ENCODE measurements around the gene HSP90AB1. TPM values are rescaled to one million over a fixed set of nuclear protein-coding genes. Genes with fewer than 3 reads are reported as not detected.

HSP90AB1 gene
- 1,000 to 10,000 TPM; 1,095 to 1,303 (median 1,164) TPM for polyA plus RNA-seq (ENCODE audit: insufficient read length in 4 of 4)

DNA sequence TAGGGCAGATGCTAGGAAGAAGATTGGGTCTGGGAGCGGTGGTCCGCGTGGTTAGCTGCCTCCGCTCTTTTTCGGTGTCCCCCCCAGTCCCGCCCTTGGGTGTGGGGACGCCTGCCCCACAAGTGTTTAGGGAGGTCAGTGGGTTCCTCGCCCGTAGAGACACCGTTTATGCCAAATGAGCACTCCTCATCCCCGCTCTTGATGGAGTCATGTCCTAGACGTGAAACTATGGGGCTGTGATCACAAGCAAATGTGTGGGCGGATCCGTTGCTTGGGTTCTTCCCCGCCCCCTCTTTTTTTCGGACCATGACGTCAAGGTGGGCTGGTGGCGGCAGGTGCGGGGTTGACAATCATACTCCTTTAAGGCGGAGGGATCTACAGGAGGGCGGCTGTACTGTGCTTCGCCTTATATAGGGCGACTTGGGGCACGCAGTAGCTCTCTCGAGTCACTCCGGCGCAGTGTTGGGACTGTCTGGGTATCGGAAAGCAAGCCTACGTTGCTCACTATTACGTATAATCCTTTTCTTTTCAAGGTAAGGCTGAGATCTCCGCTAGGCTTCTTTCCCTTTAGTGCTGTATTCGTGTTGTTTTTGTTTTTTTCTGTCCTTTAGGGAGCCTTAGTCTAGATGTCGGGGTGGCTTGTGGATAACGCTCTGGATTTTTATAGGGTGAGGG lies at the start of gene HSP90AB1:
Gene HSP90AB1, plus strand, starts transcription at position 439 of the 675 bp plus-strand sequence. CDS start 1,529 bp downstream, outside the sequence.
- peak in 3 of 4 donors; percentile 92 to 95 (median 93) for DNase-seq (ENCODE audit: low read depth in 4 of 4, low spot score in 2 of 4)

DNA sequence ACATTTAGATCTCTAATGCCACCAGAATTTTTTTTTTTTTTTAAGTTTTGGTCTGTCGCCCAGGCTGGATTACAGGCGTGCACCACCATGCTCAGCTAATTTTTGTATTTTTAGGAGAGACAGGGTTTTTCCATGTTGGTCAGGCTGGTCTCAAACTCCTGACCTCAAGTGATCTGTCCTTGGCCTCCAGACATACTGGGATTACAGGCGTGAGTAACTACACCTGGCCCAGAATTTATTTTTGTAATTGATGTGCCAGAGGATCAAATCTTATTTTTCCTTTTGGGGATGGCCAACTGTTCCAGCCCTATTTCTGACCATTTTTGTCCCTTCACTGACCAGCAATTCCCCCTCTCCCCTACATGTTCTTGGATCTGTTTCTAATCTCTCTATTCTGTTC lies 48.2 kb upstream of the HSP90AB1 start:
- no peak for DNase-seq (ENCODE audit: low read depth in 4 of 4, low spot score in 2 of 4)

DNA sequence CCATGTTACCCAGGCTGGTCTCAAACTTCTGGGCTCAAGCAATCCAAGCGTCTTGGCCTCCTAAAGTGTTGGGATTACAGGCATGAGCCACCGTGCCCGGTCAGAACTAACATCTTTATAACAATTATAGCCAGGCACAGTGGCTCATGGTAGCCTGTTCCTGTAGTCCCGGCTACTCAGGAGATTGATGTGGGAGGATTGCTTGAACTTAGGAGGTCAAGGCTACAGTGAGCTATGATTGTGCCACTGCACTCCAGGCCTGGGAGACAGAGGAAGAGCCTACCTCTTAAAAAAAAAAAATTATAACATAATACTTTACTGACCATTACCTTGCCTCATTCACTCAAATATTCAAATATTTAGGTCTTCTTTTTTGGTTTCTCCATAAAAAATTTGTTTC lies 47.0 kb upstream of the HSP90AB1 start:
- no peak for DNase-seq (ENCODE audit: low read depth in 4 of 4, low spot score in 2 of 4)

DNA sequence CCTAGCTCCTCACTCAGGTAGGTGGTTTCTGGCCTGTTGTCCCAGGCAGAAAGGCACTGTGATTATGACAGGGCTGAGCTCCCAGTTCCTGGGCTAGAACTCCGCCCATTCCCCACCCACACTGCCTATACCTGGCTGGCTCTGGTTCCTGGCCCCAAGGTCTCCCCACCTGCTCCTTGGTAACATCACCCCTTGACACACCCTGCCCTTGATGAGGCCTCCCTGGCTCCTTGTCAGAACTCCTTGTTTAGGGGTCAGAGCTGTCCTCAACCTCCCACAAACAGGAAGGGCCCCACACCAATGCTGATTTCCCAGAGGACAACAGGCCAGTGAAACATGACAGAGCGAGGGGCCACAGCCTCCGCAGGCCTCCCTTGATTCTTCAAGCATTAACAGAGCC lies 45.7 kb upstream of the HSP90AB1 start:
- no peak for DNase-seq (ENCODE audit: low read depth in 4 of 4, low spot score in 2 of 4)

DNA sequence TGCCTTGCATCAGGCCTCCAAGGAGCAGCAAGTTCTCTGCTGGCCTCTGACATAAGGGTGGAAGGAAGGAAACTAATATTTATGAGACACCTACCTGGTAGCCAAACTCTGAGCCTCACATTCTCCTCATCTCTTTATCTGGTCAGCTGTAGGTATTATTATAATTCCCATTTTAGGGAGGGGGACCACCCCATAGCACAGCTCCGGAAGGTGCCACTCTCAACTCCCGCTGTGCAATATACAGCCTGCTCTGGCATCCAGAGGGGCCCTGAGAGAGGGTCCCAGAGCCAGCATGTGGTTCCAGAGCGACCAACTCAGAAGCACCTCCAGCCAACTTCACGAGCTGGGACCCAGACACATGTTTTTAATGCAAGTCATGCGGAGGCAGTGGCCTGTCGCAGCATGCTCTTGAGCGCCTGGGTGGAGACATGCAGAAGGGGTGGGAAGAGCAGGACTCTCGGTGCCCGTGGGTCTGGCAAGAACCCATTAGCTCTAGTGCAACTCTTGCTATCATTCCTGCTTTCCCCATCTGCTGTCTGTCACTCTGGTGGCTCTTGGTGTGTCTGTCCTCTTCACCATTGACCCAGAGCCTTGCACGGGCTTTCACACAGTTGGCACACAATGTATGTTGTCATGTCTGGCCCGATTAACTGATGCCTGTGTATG lies 45.1 kb upstream of the HSP90AB1 start:
- DNase-seq (ENCODE audit: low read depth in 4 of 4, low spot score in 2 of 4), result no peak

DNA sequence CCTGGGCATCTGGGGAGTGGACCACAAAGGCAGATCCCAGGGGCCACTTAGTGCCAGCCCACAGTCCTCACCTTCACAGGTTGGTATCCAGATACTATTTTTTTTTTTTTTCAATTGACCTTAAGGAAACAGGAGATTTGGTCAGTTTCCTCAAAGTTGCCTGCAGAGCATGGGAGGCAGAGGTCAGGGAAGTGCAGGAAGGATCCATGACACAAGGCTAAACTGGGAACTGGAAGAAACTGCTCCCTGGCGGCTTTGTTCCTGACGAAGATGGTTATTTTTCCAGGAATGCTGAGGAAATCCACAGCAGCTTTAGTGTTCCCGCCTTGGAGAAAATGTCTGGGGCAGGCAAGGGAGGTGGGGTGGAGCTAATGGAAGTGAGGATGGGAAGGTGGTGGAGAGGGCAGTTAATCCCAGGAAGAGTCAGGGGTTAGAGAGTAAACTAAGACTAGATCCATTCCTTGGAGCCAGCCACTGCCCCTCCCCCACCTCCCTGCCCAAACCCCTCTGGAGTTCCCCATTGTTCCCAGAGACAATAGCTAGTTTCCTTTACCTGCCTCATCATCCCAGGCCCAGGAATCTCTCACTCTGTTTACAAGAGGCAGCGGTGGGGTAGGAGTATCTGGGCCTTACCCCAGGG lies 44.4 kb upstream of the HSP90AB1 start:
- DNase-seq (ENCODE audit: low read depth in 4 of 4, low spot score in 2 of 4), result no peak

DNA sequence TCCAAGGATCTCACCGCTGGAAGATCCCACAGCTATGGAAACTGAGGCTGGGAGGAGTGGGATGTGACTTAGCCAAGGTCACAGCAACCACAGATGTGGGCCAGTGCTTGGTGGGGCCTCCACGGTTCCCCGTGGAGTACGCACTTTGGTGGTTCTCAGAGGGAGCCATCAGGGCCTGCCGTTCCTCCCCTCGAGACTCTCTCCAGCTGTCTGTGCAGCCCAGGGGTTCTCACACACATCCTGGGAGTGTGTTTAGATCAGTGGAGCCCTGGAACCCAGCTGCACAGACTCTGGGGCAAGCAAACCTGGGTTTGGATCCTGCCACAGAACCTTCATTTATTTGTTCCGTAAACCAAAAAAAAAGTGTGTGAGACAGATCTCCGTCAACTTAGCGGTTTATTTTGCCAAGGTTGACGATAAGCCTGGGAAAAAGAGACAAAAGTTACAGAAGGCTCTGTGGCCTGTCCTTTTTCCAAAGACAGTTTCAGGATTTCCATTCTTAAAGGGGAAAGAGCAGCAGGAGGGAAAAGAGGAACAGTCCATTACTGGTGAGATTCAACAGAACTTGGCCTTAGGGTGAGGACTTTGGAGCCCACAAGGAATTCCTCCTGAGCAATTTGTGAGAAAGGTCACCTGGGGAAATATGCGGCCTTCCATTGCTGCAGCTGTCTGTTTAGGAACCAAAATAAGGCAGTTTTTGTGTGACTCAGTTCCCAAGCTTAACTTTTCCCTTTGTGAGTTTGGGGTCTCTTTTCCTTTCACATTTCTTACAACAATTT lies 43.7 kb upstream of the HSP90AB1 start:
- DNase-seq (ENCODE audit: low read depth in 4 of 4, low spot score in 2 of 4), result no peak

DNA sequence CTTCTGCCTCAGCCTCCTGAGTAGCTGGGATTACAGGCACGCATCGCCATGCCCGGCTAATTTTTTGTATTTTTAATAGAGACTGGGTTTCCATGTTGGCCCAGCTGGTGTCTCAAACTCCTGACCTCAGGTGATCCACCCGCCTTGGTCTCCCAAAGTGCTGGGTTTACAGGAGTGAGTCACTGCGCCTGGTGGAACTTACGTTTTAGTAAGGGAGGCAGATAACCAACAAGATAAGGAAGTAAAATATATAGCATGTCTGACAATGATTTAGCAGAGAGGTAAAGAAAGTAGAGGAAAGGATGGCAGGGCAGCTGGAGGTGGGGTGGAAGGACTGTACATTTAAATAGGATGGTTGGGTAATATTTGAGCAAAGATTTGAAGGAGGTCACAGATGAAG lies 42.9 kb upstream of the HSP90AB1 start:
- DNase-seq (ENCODE audit: low read depth in 4 of 4, low spot score in 2 of 4), result no peak

DNA sequence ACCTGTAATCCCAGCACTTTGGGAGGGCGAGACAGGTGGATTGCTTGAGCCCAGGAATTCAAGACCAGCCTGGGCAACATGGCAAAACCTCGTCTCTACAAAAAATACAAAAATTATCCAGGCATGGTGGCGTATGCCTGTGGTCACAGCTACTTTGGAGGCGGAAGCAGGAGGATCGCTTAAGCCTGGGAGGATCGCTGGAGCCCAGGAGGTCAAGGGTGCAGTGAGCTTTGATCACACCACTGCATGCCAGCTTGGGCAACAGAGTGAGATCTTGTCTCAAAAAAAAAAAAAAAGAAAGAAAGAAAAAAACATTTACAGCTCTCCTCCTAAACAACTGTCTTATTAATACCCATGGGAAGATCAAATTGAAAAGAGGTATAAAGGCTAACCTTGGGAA lies 38.9 kb upstream of the HSP90AB1 start:
- no peak for DNase-seq (ENCODE audit: low read depth in 4 of 4, low spot score in 2 of 4)

DNA sequence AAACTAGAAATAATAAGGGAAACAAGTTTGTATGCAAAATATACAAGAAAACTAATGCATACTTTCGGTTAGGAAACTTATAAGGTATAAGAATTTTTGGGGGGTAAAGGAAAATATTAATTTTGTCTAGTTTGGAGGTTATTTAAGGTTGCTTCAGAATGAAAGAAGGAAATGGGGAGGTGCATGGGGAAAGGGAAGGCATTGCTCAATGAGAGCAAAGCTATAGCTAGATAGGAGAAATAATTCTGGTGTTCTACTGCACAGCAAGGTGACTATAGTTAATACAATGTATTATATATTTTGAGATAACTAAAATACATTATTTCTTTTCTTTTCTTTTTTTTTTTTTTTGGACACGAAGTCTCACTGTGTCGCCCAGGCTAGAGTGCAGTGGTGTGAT lies 35.6 kb upstream of the HSP90AB1 start:
- DNase-seq (ENCODE audit: low read depth in 4 of 4, low spot score in 2 of 4), result no peak

DNA sequence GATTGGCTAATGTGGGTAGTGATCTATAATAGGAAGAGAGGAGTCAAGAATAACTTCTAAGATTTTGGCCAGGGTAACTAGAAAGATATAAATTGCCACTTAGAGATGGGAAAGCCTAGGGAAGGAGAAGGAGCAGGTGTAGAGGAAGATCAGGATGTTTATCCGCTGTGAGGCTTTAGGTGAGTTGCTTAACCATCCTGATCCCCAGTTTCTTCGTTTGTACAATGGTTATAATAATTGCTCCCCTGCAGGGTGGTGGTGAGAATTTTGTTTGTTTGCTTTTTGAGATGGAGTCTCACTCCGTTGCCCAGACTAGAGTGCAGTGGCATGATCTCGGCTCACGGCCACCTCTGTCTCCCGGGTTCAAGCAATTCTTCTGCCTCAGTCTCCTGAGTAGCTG lies 32.6 kb upstream of the HSP90AB1 start:
- no peak for DNase-seq (ENCODE audit: low read depth in 4 of 4, low spot score in 2 of 4)

DNA sequence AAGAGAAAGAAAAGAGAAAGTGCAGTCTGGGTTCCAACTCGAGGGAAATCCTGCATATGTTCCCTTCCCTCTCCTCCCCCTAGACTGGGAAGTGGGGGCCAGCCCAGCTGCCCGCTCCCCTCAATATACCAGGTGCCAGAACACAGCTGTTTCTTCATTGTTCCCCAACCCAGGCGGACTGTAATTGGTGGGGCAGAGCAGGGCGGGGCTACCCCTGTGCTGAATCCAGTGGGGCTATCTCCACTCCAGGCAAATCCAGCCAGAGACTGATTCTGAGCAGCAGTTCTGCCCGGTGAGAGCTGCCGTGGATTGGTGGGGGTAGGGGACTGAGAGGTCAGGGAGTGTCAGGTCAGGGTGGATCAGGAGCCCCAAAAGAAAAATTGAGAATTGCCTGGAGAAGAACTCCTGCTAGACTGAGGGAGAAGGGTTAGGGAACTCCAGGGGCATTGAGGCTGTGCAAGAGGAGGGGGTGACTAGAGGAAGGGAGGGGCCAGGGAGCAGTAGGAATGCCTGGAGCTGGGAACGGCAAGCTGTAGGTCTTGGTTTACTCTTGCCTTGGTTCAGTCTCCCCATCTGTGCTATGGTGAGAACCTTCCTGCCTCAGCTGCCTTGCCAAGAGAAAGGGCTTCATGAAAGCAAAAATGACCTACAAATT lies 30.1 kb upstream of the HSP90AB1 start, which contains the start of gene MYMX:
Gene MYMX, plus strand, starts transcription at position 250 of the 655 bp plus-strand sequence. CDS start 546 bp downstream, outside the sequence.
- no peak for DNase-seq (ENCODE audit: low read depth in 4 of 4, low spot score in 2 of 4)

DNA sequence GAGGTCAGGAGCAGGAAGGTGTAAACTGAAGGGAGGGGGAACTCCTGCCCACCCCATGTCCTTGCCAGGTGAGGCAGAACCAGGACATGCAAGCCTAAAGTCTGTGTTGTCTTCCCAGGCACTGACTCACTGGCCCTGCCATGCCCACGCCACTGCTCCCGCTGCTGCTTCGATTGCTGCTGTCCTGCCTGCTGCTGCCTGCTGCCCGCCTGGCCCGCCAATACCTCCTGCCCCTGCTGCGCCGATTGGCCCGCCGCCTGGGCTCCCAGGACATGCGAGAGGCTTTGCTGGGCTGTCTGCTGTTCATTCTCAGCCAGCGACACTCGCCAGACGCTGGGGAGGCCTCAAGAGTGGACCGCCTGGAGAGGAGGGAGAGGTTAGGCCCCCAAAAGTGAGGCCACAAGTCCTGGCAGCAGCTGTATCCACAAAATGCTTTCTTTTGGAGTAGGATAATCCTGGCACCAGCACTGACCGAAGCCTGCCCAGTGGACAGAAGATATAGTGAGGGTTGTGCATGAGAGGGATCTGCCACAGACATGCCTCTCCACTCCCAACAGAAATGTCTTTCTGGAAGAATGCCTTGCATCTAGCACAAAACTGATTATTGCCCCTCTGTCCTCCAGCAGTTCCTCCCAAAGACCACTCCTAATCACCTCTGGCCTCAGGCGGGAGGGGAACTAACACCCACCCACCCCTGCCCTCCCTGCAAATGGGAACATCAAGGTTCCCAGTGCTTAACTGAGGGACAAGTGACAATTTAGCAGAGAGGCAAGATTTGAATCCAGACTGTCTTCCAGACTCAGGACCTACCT lies 29.4 kb upstream of the HSP90AB1 start:
- DNase-seq (ENCODE audit: low read depth in 4 of 4, low spot score in 2 of 4), result no peak

DNA sequence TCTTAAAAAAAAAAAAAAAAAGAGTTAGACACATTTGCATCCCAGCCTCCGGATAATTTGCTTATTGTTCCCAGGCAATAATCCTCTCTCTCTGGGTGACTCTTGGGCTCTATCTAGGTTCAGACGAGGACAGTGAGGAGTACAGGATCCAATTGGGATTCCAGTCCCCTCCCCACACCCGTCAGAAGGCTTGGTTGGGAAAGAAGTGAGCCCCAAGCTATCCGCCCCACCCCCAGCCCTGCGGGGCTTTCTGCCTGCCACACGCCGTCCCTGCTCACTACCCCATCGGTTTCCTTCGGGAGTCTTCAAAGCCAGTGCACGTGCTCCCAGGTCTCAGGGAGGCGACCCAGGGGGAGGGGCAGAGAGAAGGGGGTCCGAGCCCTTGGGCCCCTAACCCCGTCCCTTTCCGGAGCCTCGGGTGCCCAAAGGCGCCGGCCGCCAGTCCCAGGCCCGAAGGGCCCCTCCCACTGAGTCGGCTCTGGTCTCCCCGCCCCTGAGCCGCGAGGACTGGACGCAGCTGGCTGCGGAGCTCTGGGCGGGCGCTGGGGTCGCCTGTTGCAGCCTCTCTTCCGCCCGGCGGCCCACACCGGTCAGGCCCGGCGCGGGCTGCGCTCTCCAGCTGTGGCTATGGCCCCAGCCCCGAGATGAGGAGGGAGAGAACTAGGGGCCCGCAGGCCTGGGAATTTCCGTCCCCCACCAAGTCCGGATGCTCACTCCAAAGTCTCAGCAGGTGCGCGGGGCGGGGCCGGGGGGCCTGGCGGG lies 27.7 kb upstream of the HSP90AB1 start:
- DNase-seq (ENCODE audit: low read depth in 4 of 4, low spot score in 2 of 4), result peak in 2 of 4 donors; percentile 82 to 83

DNA sequence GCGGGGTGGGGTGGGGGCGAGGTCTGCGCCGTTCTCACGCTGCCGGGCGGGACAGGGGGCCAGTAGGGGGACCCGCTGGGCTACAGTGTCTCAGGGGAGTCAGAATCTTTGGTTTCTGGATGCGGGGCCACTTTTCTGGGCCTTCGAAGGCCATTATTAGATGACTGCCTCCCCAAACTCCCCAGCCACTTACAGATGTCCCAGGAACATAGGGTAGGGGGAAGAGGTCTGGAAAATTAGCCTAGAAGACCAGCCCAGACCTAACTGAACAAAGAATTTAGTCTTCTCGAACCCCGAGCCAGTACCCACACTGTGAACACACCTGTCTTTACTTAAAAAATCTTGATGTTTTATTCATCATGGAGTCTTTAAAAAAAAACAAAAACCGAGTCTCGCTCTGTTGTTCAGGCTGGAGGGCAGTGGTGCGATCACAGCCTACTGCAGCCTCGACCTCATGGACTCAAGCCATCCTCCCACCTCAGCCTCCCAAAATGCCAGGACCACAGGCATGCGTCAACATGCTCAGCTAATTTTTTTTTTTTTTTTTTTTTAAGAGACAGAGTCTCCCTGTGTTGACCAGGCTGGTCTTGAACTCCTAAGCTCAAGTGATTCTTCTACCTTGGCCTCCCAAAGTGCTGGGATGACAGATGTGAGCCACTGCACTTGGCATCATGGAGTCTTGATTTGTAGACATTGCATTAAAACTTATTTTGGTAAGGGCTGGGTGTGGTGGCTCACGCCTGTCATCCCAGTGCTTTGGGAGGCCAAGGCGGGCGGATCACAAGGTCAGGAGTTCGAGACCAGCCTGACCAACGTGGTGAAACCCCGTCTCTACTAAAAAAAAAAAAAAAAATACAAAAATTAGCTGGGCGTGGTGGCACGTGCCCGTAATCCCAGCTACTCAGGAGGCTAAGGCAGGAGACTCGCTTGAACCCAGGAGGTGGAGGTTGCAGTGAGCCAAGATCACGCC lies 26.8 kb upstream of the HSP90AB1 start:
- DNase-seq (ENCODE audit: low read depth in 4 of 4, low spot score in 2 of 4), result no peak

DNA sequence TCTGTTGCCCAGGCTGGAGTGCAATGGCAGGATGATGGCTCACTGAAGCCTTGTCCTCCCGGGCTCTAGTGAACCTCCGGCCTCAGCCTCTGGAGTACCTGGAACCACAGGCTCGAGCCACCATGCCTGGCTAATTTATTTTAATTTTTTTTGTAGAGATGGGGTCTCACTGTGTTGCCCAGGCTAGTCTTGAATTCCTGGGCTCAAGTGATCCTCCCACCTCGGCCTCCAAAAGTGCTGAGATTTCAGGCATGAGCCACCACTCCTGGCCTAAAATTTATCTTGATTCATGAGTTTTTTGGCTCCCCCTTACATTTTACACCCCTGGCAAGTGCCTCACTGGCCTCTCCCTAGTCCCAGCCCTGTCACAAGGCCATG lies 26.0 kb upstream of the HSP90AB1 start:
- no peak for DNase-seq (ENCODE audit: low read depth in 4 of 4, low spot score in 2 of 4)

DNA sequence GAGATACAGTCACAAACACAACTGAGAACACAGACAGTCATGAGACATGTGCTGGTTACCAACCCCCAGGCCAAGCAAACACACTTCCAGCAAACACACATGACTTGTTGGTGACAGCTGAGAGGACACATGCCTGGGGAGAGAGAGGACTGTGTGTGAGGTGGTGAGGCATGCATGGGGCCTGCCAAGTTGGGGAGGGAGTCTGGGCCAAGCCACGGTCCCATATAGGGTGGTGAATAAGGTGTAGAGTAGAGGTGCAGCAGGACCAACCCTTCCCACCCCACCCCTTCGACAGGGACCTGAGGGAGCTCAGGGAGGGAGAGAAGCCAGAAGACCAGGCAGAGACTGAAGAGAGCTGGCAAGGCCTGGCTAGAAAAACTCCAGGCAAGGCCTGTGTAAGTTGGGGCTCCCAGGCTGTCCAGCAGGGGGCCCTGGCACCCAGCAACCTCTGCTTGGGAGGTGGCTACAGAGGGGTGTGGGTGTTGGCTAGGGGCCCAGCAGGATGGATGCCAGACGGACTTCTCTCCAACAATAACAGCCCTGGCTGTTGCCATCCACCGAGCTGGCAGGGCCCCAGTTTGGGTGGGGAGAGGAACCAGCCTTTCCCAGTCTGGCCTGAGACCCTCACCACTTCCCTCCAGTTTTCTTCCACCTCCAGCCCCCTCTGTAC lies 25.5 kb upstream of the HSP90AB1 start:
- DNase-seq (ENCODE audit: low read depth in 4 of 4, low spot score in 2 of 4), result no peak

Data from left renal cortex interstitium (tissue), 4 donors.